ENCODE measurements around the gene WSCD1. TPM values are rescaled to one million over a fixed set of nuclear protein-coding genes. Genes with fewer than 3 reads are reported as not detected.

WSCD1 gene
- total RNA-seq, 1 experiment from 2014 or later: 0.28 TPM

DNA sequence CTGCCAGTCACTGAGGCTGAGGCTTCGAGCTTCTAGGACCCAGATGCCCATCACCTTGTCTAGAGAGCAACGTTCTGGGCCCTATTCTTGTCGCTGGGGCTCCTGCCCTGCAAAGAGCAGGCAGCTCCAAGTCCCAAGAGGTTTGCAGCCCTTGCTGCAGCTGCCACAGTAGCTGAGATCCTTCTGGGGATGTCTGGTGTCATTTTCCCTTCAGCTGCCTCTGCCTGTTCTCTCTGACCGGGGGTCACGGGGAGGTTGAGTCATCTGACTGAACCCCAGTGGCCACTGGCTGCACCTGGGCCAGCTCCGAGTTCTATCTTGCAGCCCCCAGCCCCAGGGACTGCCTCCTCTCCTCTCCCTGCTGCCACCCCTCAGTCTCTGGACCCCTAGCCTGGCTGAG is 4.9 kb downstream of the WSCD1 start:
- CTCF ChIA-PET: no interaction called here
- intact Hi-C loops (cut with micrococcal nuclease; ENCODE audit: unreplicated experiment): no loop called here

DNA sequence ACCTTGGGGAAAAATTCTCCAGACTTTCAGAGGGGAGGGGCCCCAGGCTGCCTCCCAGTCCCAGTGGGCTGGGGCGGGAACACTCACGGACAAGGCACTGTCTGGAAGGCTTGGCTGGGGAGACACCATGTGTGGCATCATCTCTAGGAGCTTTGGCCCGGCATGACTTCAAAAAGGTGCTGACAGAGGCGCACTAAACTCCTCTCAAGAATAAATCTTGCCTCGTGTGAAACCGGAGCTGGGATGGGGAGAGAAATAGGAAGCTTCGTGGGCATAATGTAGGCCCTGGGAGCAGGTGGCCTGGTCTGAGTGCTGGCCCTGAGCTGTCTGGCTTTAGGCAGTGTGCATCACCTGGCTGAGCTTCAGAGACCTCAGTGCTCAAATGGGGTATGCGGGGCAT is 5.7 kb downstream of the WSCD1 start:
- Histone ChIP-seq H3K27ac (ENCODE audit: low read depth, low read length, poor library complexity, severe bottlenecking) (no peak overlapping the region), H3K4me1 (ENCODE audit: insufficient read depth, low read length, poor library complexity, severe bottlenecking) (no peaks in the 10 kb centered on the region), H3K27me3 (replicated peaks; ENCODE audit: insufficient read depth, low read depth, low read length, poor library complexity) (peaks cover 14% of the 10 kb centered on the region), H3K4me3 (ENCODE audit: low read depth, low read length, poor library complexity, severe bottlenecking) (no peak overlapping the region), H3K9me3 (ENCODE audit: low read depth, low read length, poor library complexity, severe bottlenecking) (no peaks in the 10 kb centered on the region), H3K36me3 (ENCODE audit: insufficient read depth, low read length, poor library complexity, severe bottlenecking) (no peaks in the 10 kb centered on the region)
- ChIA-PET CTCF (no interaction called here), POLR2A (ENCODE audit: low non-redundant PET) (no interaction called here)
- no peak for DNase-seq (ENCODE audit: low spot score)
- TF ChIP-seq, protein P1, sequence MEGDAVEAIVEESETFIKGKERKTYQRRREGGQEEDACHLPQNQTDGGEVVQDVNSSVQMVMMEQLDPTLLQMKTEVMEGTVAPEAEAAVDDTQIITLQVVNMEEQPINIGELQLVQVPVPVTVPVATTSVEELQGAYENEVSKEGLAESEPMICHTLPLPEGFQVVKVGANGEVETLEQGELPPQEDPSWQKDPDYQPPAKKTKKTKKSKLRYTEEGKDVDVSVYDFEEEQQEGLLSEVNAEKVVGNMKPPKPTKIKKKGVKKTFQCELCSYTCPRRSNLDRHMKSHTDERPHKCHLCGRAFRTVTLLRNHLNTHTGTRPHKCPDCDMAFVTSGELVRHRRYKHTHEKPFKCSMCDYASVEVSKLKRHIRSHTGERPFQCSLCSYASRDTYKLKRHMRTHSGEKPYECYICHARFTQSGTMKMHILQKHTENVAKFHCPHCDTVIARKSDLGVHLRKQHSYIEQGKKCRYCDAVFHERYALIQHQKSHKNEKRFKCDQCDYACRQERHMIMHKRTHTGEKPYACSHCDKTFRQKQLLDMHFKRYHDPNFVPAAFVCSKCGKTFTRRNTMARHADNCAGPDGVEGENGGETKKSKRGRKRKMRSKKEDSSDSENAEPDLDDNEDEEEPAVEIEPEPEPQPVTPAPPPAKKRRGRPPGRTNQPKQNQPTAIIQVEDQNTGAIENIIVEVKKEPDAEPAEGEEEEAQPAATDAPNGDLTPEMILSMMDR (conservative IDR thresholded peaks at IDR 0.05; ENCODE audit: low read depth, low read length): no peak
- no peak for TF ChIP-seq EZH2 (IDR thresholded peaks at IDR 0.05; ENCODE audit: borderline replicate concordance, low read depth, low read length, poor library complexity, severe bottlenecking)
- BruUV-seq (replicated peaks): no TSS peak
- intact Hi-C loops (cut with micrococcal nuclease; ENCODE audit: unreplicated experiment): no loop called here

More for the DNA sequence above, 4.9 kb downstream of the WSCD1 start:
- POLR2A ChIA-PET (ENCODE audit: low non-redundant PET): no interaction called here
- no TSS peak for BruUV-seq (replicated peaks)
- H3K4me3 ChIP-seq (ENCODE audit: low read depth, low read length, poor library complexity, severe bottlenecking): no peak overlapping the region
- no peaks in the 10 kb centered on the region for H3K9me3 ChIP-seq (ENCODE audit: low read depth, low read length, poor library complexity, severe bottlenecking)
- DNase-seq (ENCODE audit: low spot score): no peak
- no peak for TF ChIP-seq EZH2 (IDR thresholded peaks at IDR 0.05; ENCODE audit: borderline replicate concordance, low read depth, low read length, poor library complexity, severe bottlenecking)
- TF ChIP-seq, protein P1 (conservative IDR thresholded peaks at IDR 0.05; ENCODE audit: low read depth, low read length): no peak
- H3K27me3 ChIP-seq (replicated peaks; ENCODE audit: insufficient read depth, low read depth, low read length, poor library complexity): peaks cover 18% of the 10 kb centered on the region
- no peak overlapping the region for H3K27ac ChIP-seq (ENCODE audit: low read depth, low read length, poor library complexity, severe bottlenecking)
- H3K4me1 ChIP-seq (ENCODE audit: insufficient read depth, low read length, poor library complexity, severe bottlenecking): no peaks in the 10 kb centered on the region
- no peaks in the 10 kb centered on the region for H3K36me3 ChIP-seq (ENCODE audit: insufficient read depth, low read length, poor library complexity, severe bottlenecking)

DNA sequence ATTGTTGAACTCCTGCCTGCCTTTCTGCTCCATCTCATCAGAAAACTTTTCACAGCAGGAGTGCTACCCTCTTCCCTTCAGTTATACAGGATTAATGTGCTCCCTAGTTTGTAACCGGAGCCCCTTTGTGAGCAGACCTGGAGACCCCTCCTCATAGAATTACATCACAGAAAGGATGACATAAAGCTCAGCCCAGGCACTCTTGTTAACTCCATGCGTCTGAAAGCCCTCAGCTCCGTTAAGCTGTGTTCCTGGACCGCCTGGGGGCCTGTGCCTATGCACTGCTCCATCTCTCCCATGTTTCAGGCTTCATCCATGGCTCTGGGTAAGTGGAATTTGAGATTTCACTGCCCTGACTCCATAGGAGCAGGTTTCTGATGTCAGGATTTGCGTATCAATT is 7.6 kb downstream of the WSCD1 start:
- intact Hi-C loops (cut with micrococcal nuclease; ENCODE audit: unreplicated experiment): no loop called here
- DNase-seq (ENCODE audit: low spot score): no peak
- POLR2A ChIA-PET (ENCODE audit: low non-redundant PET): no interaction called here
- no peaks in the 10 kb centered on the region for H3K36me3 ChIP-seq (ENCODE audit: insufficient read depth, low read length, poor library complexity, severe bottlenecking)
- TF ChIP-seq, protein P1 (conservative IDR thresholded peaks at IDR 0.05; ENCODE audit: low read depth, low read length): no peak
- no peak for TF ChIP-seq EZH2 (IDR thresholded peaks at IDR 0.05; ENCODE audit: borderline replicate concordance, low read depth, low read length, poor library complexity, severe bottlenecking)
- H3K4me1 ChIP-seq (ENCODE audit: insufficient read depth, low read length, poor library complexity, severe bottlenecking): no peaks in the 10 kb centered on the region
- no peak overlapping the region for H3K27ac ChIP-seq (ENCODE audit: low read depth, low read length, poor library complexity, severe bottlenecking)
- H3K27me3 ChIP-seq (replicated peaks; ENCODE audit: insufficient read depth, low read depth, low read length, poor library complexity): no peaks in the 10 kb centered on the region
- BruUV-seq (replicated peaks): no TSS peak
- H3K4me3 ChIP-seq (ENCODE audit: low read depth, low read length, poor library complexity, severe bottlenecking): no peak overlapping the region
- CTCF ChIA-PET: no interaction called here
- H3K9me3 ChIP-seq (ENCODE audit: low read depth, low read length, poor library complexity, severe bottlenecking): no peaks in the 10 kb centered on the region
